T follicular helper cell (primary cell): Measurements from ENCODE around the gene TMEM198.

Experiments
- DNase-seq: peaks from one replicate; pipeline ENCODE4 v3.0.0-alpha.2; 2020; ENCODE audit warnings: low read depth

TMEM198 gene

GRCh38 chr2:219544567-219544966 is 739 bp downstream of the TMEM198 start:
- DNase-seq: no peak

- DNase-seq: no peak
These were observed 1.6 kb downstream of the TMEM198 start for GRCh38 chr2:219545295-219545942.

GRCh38 chr2:219545943-219546352 is 2.1 kb downstream of the TMEM198 start:
- no peak for DNase-seq

- no peak for DNase-seq
These were observed 3.8 kb downstream of the TMEM198 start for GRCh38 chr2:219547621-219548020.

- DNase-seq: no peak
These were observed 5.2 kb downstream of the TMEM198 start for GRCh38 chr2:219548990-219549389.

GRCh38 chr2:219549619-219550018 is 5.8 kb downstream of the TMEM198 start:
- DNase-seq: no peak

- no peak for DNase-seq
These were observed 7.9 kb downstream of the TMEM198 start for GRCh38 chr2:219551441-219552381.

- DNase-seq: peak; percentile 65
These were observed 8.7 kb downstream of the TMEM198 start for GRCh38 chr2:219552382-219553167.

GRCh38 chr2:219553168-219553417 is 9.3 kb downstream of the TMEM198 start:
- no peak for DNase-seq

GRCh38 chr2:219553463-219553963 is 9.7 kb downstream of the TMEM198 start:
- DNase-seq: no peak

GRCh38 chr2:219554350-219554749 is 10.5 kb downstream of the TMEM198 start:
- no peak for DNase-seq

- DNase-seq: no peak
These were observed 12.1 kb downstream of the TMEM198 start for GRCh38 chr2:219555956-219556355.

GRCh38 chr2:219556413-219556812 is 12.6 kb downstream of the TMEM198 start:
- DNase-seq: no peak

GRCh38 chr2:219557320-219557719 is 13.5 kb downstream of the TMEM198 start:
- DNase-seq: no peak

GRCh38 chr2:219557791-219558785 is 14.3 kb downstream of the TMEM198 start:
- DNase-seq: no peak

GRCh38 chr2:219559156-219559915 is 15.5 kb downstream of the TMEM198 start:
- no peak for DNase-seq

GRCh38 chr2:219560037-219560892 is 16.4 kb downstream of the TMEM198 start:
- DNase-seq: no peak

- DNase-seq: no peak
These were observed 17.0 kb downstream of the TMEM198 start for GRCh38 chr2:219560893-219561178.

GRCh38 chr2:219561179-219562048 is 17.6 kb downstream of the TMEM198 start:
- DNase-seq: no peak
